NAMALWA (cell line): Measurements from ENCODE around the gene TPSB2.
"Not testable (repeated sequence)": the region's sequence is repeated elsewhere in the genome, so short reads cannot be mapped to it uniquely, and the experiment has no call there.

Experiments used
- DNase-seq: peaks from one replicate; pipeline ENCODE4 v3.0.0-alpha.2; 2015; ENCODE audit warnings: low spot score

The TPSB2 gene

GRCh38 chr16:1261131-1261892 is 31.3 kb upstream of the TPSB2 start:
- no peak for DNase-seq

GRCh38 chr16:1260101-1260680 is 30.2 kb upstream of the TPSB2 start:
- no peak for DNase-seq

- no peak for DNase-seq
Observed at GRCh38 chr16:1259760-1260068, 29.7 kb upstream of the TPSB2 start.

GRCh38 chr16:1258906-1259759 is 29.1 kb upstream of the TPSB2 start:
- no peak for DNase-seq

GRCh38 chr16:1258225-1258600 is 28.2 kb upstream of the TPSB2 start:
- no peak for DNase-seq

GRCh38 chr16:1257561-1258224 is 27.7 kb upstream of the TPSB2 start:
- no peak for DNase-seq

GRCh38 chr16:1256874-1257322 is 26.9 kb upstream of the TPSB2 start:
- no peak for DNase-seq

- not testable (repeated sequence) for DNase-seq
Observed at GRCh38 chr16:1256296-1256873, 26.4 kb upstream of the TPSB2 start.

- DNase-seq: not testable (repeated sequence)
Observed at GRCh38 chr16:1255276-1256122, 25.5 kb upstream of the TPSB2 start, which contains the start of gene TPSD1. TSS of gene TPSD1 (plus strand) at chr16:1256069. CDS start at chr16:1256281, 212 bp downstream.

GRCh38 chr16:1254821-1255220 is 24.8 kb upstream of the TPSB2 start:
- not testable (repeated sequence) for DNase-seq

GRCh38 chr16:1253701-1254364 is 23.8 kb upstream of the TPSB2 start:
- not testable (repeated sequence) for DNase-seq

- DNase-seq: not testable (repeated sequence)
Observed at GRCh38 chr16:1249031-1249755, 19.2 kb upstream of the TPSB2 start.

- DNase-seq: not testable (repeated sequence)
Observed at GRCh38 chr16:1247903-1248537, 18.0 kb upstream of the TPSB2 start.

- no peak for DNase-seq
Observed at GRCh38 chr16:1245452-1246020, 15.6 kb upstream of the TPSB2 start.

- no peak for DNase-seq
Observed at GRCh38 chr16:1244881-1245280, 14.9 kb upstream of the TPSB2 start.

- not testable (repeated sequence) for DNase-seq
Observed at GRCh38 chr16:1243907-1244850, 14.2 kb upstream of the TPSB2 start.

GRCh38 chr16:1243363-1243762 is 13.4 kb upstream of the TPSB2 start:
- not testable (repeated sequence) for DNase-seq

GRCh38 chr16:1241081-1241480 is 11.1 kb upstream of the TPSB2 start:
- DNase-seq: not testable (repeated sequence)
